ENCODE data around the gene CAB39L.

CAB39L gene

GRCh38 chr13:49357694-49358093 is 86.2 kb downstream of the CAB39L start:
- H3K27ac ChIP-seq (ENCODE audit: low read depth, low read length) = no peak overlapping the region
- peaks cover 0 to 5% (median 0%) of the 10 kb centered on the region in 5 donors for H3K9me3 ChIP-seq (ENCODE audit: control insufficient read depth in 5 of 5, low read length in 5 of 5)
- H3K27me3 ChIP-seq (ENCODE audit: control insufficient read depth in 5 of 5, insufficient read depth in 4 of 5, low read length in 5 of 5) = no peaks in the 10 kb centered on the region
- no peak overlapping the region for H3K9ac ChIP-seq (ENCODE audit: low read length in 5 of 5)
- H3K4me3 ChIP-seq (ENCODE audit: low read depth in 1 of 5, low read length in 5 of 5) = no peak overlapping the region
- H3K36me3 ChIP-seq (ENCODE audit: control insufficient read depth in 5 of 5, insufficient read depth in 5 of 5, low read length in 5 of 5) = peaks cover 4 to 12% (median 8%) of the 10 kb centered on the region in 5 donors
- peaks cover 0 to 6% (median 5%) of the 10 kb centered on the region in 5 donors for H3K4me1 ChIP-seq (ENCODE audit: control insufficient read depth in 5 of 5, insufficient read depth in 5 of 5, low read length in 5 of 5)

GRCh38 chr13:49356223-49356622 is 87.6 kb downstream of the CAB39L start:
- H3K4me3 ChIP-seq (ENCODE audit: low read depth in 1 of 5, low read length in 5 of 5) = no peak overlapping the region
- H3K9me3 ChIP-seq (ENCODE audit: control insufficient read depth in 5 of 5, low read length in 5 of 5) = peaks cover 0 to 5% (median 0%) of the 10 kb centered on the region in 5 donors
- peak overlapping the region; percentile 18 for H3K27ac ChIP-seq (ENCODE audit: low read depth, low read length)
- H3K9ac ChIP-seq (ENCODE audit: low read length in 5 of 5) = no peak overlapping the region
- no peaks in the 10 kb centered on the region for H3K27me3 ChIP-seq (ENCODE audit: control insufficient read depth in 5 of 5, insufficient read depth in 4 of 5, low read length in 5 of 5)
- peaks cover 4 to 12% (median 8%) of the 10 kb centered on the region in 5 donors for H3K36me3 ChIP-seq (ENCODE audit: control insufficient read depth in 5 of 5, insufficient read depth in 5 of 5, low read length in 5 of 5)
- H3K4me1 ChIP-seq (ENCODE audit: control insufficient read depth in 5 of 5, insufficient read depth in 5 of 5, low read length in 5 of 5) = peaks cover 0 to 6% (median 5%) of the 10 kb centered on the region in 5 donors

GRCh38 chr13:49354719-49355118 is 89.1 kb downstream of the CAB39L start:
- no peak overlapping the region for H3K27ac ChIP-seq (ENCODE audit: low read depth, low read length)
- H3K9ac ChIP-seq (ENCODE audit: low read length in 5 of 5) = no peak overlapping the region
- no peaks in the 10 kb centered on the region for H3K27me3 ChIP-seq (ENCODE audit: control insufficient read depth in 5 of 5, insufficient read depth in 4 of 5, low read length in 5 of 5)
- peaks cover 0 to 5% (median 0%) of the 10 kb centered on the region in 5 donors for H3K9me3 ChIP-seq (ENCODE audit: control insufficient read depth in 5 of 5, low read length in 5 of 5)
- peaks cover 7 to 22% (median 9%) of the 10 kb centered on the region in 5 donors for H3K36me3 ChIP-seq (ENCODE audit: control insufficient read depth in 5 of 5, insufficient read depth in 5 of 5, low read length in 5 of 5)
- H3K4me1 ChIP-seq (ENCODE audit: control insufficient read depth in 5 of 5, insufficient read depth in 5 of 5, low read length in 5 of 5) = peaks cover 0 to 6% (median 5%) of the 10 kb centered on the region in 5 donors
- no peak overlapping the region for H3K4me3 ChIP-seq (ENCODE audit: low read depth in 1 of 5, low read length in 5 of 5)

- peaks cover 0 to 6% (median 5%) of the 10 kb centered on the region in 5 donors for H3K4me1 ChIP-seq (ENCODE audit: control insufficient read depth in 5 of 5, insufficient read depth in 5 of 5, low read length in 5 of 5)
- H3K9me3 ChIP-seq (ENCODE audit: control insufficient read depth in 5 of 5, low read length in 5 of 5) = peaks cover 0 to 5% (median 0%) of the 10 kb centered on the region in 5 donors
- H3K27me3 ChIP-seq (ENCODE audit: control insufficient read depth in 5 of 5, insufficient read depth in 4 of 5, low read length in 5 of 5) = no peaks in the 10 kb centered on the region
- no peak overlapping the region for H3K27ac ChIP-seq (ENCODE audit: low read depth, low read length)
- no peak overlapping the region for H3K4me3 ChIP-seq (ENCODE audit: low read depth in 1 of 5, low read length in 5 of 5)
- H3K36me3 ChIP-seq (ENCODE audit: control insufficient read depth in 5 of 5, insufficient read depth in 5 of 5, low read length in 5 of 5) = peaks cover 1 to 16% (median 4%) of the 10 kb centered on the region in 5 donors
- no peak overlapping the region for H3K9ac ChIP-seq (ENCODE audit: low read length in 5 of 5)
Observed at GRCh38 chr13:49353908-49354307, 90.0 kb downstream of the CAB39L start.

GRCh38 chr13:49351871-49352270 is 92.0 kb downstream of the CAB39L start:
- Histone ChIP-seq H3K9me3 (ENCODE audit: control insufficient read depth in 5 of 5, low read length in 5 of 5) (peaks cover 0 to 5% (median 0%) of the 10 kb centered on the region in 5 donors), H3K9ac (ENCODE audit: low read length in 5 of 5) (no peak overlapping the region), H3K36me3 (ENCODE audit: control insufficient read depth in 5 of 5, insufficient read depth in 5 of 5, low read length in 5 of 5) (peaks cover 0 to 11% (median 8%) of the 10 kb centered on the region in 5 donors), H3K27ac (ENCODE audit: low read depth, low read length) (no peak overlapping the region), H3K4me1 (ENCODE audit: control insufficient read depth in 5 of 5, insufficient read depth in 5 of 5, low read length in 5 of 5) (peaks cover 0 to 6% (median 5%) of the 10 kb centered on the region in 5 donors), H3K4me3 (ENCODE audit: low read depth in 1 of 5, low read length in 5 of 5) (no peak overlapping the region), H3K27me3 (ENCODE audit: control insufficient read depth in 5 of 5, insufficient read depth in 4 of 5, low read length in 5 of 5) (no peaks in the 10 kb centered on the region)

- no peak overlapping the region for H3K4me3 ChIP-seq (ENCODE audit: low read depth in 1 of 5, low read length in 5 of 5)
- peaks cover 0 to 13% (median 8%) of the 10 kb centered on the region in 5 donors for H3K36me3 ChIP-seq (ENCODE audit: control insufficient read depth in 5 of 5, insufficient read depth in 5 of 5, low read length in 5 of 5)
- no peak overlapping the region for H3K9ac ChIP-seq (ENCODE audit: low read length in 5 of 5)
Observed at GRCh38 chr13:49348751-49349150, 95.1 kb downstream of the CAB39L start.

GRCh38 chr13:49347650-49348385 is 96.0 kb downstream of the CAB39L start:
- Histone ChIP-seq H3K27ac (ENCODE audit: low read depth, low read length) (no peak overlapping the region), H3K27me3 (ENCODE audit: control insufficient read depth in 5 of 5, insufficient read depth in 4 of 5, low read length in 5 of 5) (no peaks in the 10 kb centered on the region), H3K4me3 (ENCODE audit: low read depth in 1 of 5, low read length in 5 of 5) (no peak overlapping the region), H3K36me3 (ENCODE audit: control insufficient read depth in 5 of 5, insufficient read depth in 5 of 5, low read length in 5 of 5) (peaks cover 3 to 17% (median 8%) of the 10 kb centered on the region in 5 donors), H3K9ac (ENCODE audit: low read length in 5 of 5) (no peak overlapping the region), H3K4me1 (ENCODE audit: control insufficient read depth in 5 of 5, insufficient read depth in 5 of 5, low read length in 5 of 5) (no peaks in the 10 kb centered on the region), H3K9me3 (ENCODE audit: control insufficient read depth in 5 of 5, low read length in 5 of 5) (no peaks in the 10 kb centered on the region)

More at GRCh38 chr13:49348751-49349150, 95.1 kb downstream of the CAB39L start:
- H3K4me1 ChIP-seq (ENCODE audit: control insufficient read depth in 5 of 5, insufficient read depth in 5 of 5, low read length in 5 of 5) = no peaks in the 10 kb centered on the region
- no peak overlapping the region for H3K27ac ChIP-seq (ENCODE audit: low read depth, low read length)
- no peaks in the 10 kb centered on the region for H3K27me3 ChIP-seq (ENCODE audit: control insufficient read depth in 5 of 5, insufficient read depth in 4 of 5, low read length in 5 of 5)
- H3K9me3 ChIP-seq (ENCODE audit: control insufficient read depth in 5 of 5, low read length in 5 of 5) = no peaks in the 10 kb centered on the region

GRCh38 chr13:49346460-49346859 is 97.4 kb downstream of the CAB39L start:
- H3K4me1 ChIP-seq (ENCODE audit: control insufficient read depth in 5 of 5, insufficient read depth in 5 of 5, low read length in 5 of 5) = no peaks in the 10 kb centered on the region
- H3K27me3 ChIP-seq (ENCODE audit: control insufficient read depth in 5 of 5, insufficient read depth in 4 of 5, low read length in 5 of 5) = no peaks in the 10 kb centered on the region
- H3K9ac ChIP-seq (ENCODE audit: low read length in 5 of 5) = no peak overlapping the region
- H3K27ac ChIP-seq (ENCODE audit: low read depth, low read length) = no peak overlapping the region
- H3K36me3 ChIP-seq (ENCODE audit: control insufficient read depth in 5 of 5, insufficient read depth in 5 of 5, low read length in 5 of 5) = peaks cover 3 to 17% (median 8%) of the 10 kb centered on the region in 5 donors
- no peak overlapping the region for H3K4me3 ChIP-seq (ENCODE audit: low read depth in 1 of 5, low read length in 5 of 5)
- H3K9me3 ChIP-seq (ENCODE audit: control insufficient read depth in 5 of 5, low read length in 5 of 5) = no peaks in the 10 kb centered on the region

- no peak overlapping the region for H3K9ac ChIP-seq (ENCODE audit: low read length in 5 of 5)
- no peaks in the 10 kb centered on the region for H3K27me3 ChIP-seq (ENCODE audit: control insufficient read depth in 5 of 5, insufficient read depth in 4 of 5, low read length in 5 of 5)
- H3K9me3 ChIP-seq (ENCODE audit: control insufficient read depth in 5 of 5, low read length in 5 of 5) = no peaks in the 10 kb centered on the region
- no peaks in the 10 kb centered on the region for H3K4me1 ChIP-seq (ENCODE audit: control insufficient read depth in 5 of 5, insufficient read depth in 5 of 5, low read length in 5 of 5)
- H3K27ac ChIP-seq (ENCODE audit: low read depth, low read length) = no peak overlapping the region
- H3K36me3 ChIP-seq (ENCODE audit: control insufficient read depth in 5 of 5, insufficient read depth in 5 of 5, low read length in 5 of 5) = peaks cover 3 to 17% (median 8%) of the 10 kb centered on the region in 5 donors
- no peak overlapping the region for H3K4me3 ChIP-seq (ENCODE audit: low read depth in 1 of 5, low read length in 5 of 5)
Observed at GRCh38 chr13:49343731-49344130, 100.1 kb downstream of the CAB39L start.

GRCh38 chr13:49343255-49343654 is 100.6 kb downstream of the CAB39L start:
- H3K4me1 ChIP-seq (ENCODE audit: control insufficient read depth in 5 of 5, insufficient read depth in 5 of 5, low read length in 5 of 5) = no peaks in the 10 kb centered on the region
- no peak overlapping the region for H3K9ac ChIP-seq (ENCODE audit: low read length in 5 of 5)
- H3K4me3 ChIP-seq (ENCODE audit: low read depth in 1 of 5, low read length in 5 of 5) = no peak overlapping the region
- H3K27me3 ChIP-seq (ENCODE audit: control insufficient read depth in 5 of 5, insufficient read depth in 4 of 5, low read length in 5 of 5) = no peaks in the 10 kb centered on the region
- H3K36me3 ChIP-seq (ENCODE audit: control insufficient read depth in 5 of 5, insufficient read depth in 5 of 5, low read length in 5 of 5) = peaks cover 3 to 15% (median 5%) of the 10 kb centered on the region in 5 donors
- no peaks in the 10 kb centered on the region for H3K9me3 ChIP-seq (ENCODE audit: control insufficient read depth in 5 of 5, low read length in 5 of 5)
- no peak overlapping the region for H3K27ac ChIP-seq (ENCODE audit: low read depth, low read length)
